H1 (cell line): Measurements from ENCODE around the gene CENPC. TPM values are rescaled to one million over a fixed set of nuclear protein-coding genes. Genes with fewer than 3 reads are reported as not detected.

Source experiments
- CTCF ChIA-PET: fragments of 300-600 bp; sonication (Branson Sonifier 250); formaldehyde crosslinking; loops from one replicate; lab custom pipeline; 2021; ENCODE audit not compliant: partially characterized antibody; lab: Charles Lee
- POLR2A ChIA-PET: fragments of 300-600 bp; sonication (Branson Sonifier 250); formaldehyde crosslinking; loops from one replicate; lab custom pipeline; 2021; ENCODE audit warnings: inconsistent platforms; ENCODE audit not compliant: partially characterized antibody; lab: Charles Lee
- DNase-seq, 2 experiments: peaks; one replicate each; pipeline versions ENCODE4 v3.0.0 to v3.0.0-alpha.2; 2010 to 2022; ENCODE audit warnings: low spot score in 2 of 2, low read depth in 1 of 2, mixed read lengths in 1 of 2
- FAIRE-seq: peaks from 2 replicates; lab custom pipeline; 2011; peaks lifted over from hg19 to GRCh38; lab: Jason Lieb, UNC
- H2AFZ ChIP-seq: 2 replicates; pipeline ENCODE4 v1.8.1; 2012; ENCODE audit warnings: low read length, inconsistent platforms
- H2AK5ac ChIP-seq: 2 replicates; pipeline ENCODE4 v1.6.1; 2013; ENCODE audit warnings: low read depth, low read length
- H2BK120ac ChIP-seq: replicated peaks from 2 replicates; pipeline ENCODE3; 2013; ENCODE audit warnings: low read depth, low read length, inconsistent platforms
- H2BK12ac ChIP-seq: 2 replicates; pipeline ENCODE4 v1.6.1; 2013; ENCODE audit warnings: low read depth, low read length
- H2BK15ac ChIP-seq: 2 replicates; pipeline ENCODE4 v1.6.1; 2013; ENCODE audit warnings: low read length
- H2BK20ac ChIP-seq: 2 replicates; pipeline ENCODE4 v1.6.1; 2013; ENCODE audit warnings: low read length
- H2BK5ac ChIP-seq: 2 replicates; pipeline ENCODE4 v1.6.1; 2013; ENCODE audit warnings: low read depth, low read length
- H3K14ac ChIP-seq: 2 replicates; pipeline ENCODE4 v1.6.1; 2013; ENCODE audit warnings: inconsistent platforms; ENCODE audit not compliant: insufficient read length
- H3K18ac ChIP-seq: 2 replicates; pipeline ENCODE4 v1.6.1; 2013; ENCODE audit warnings: low read length; ENCODE audit errors: extremely low read depth
- H3K23ac ChIP-seq: 2 replicates; pipeline ENCODE4 v1.6.1; 2013; ENCODE audit warnings: inconsistent platforms; ENCODE audit not compliant: insufficient read length
- H3K23me2 ChIP-seq: 2 replicates; pipeline ENCODE4 v1.6.1; 2013; ENCODE audit warnings: low read depth, low read length
- H3K27ac ChIP-seq: 2 replicates; pipeline ENCODE4 v1.6.1; 2011; ENCODE audit warnings: low read depth, low read length, inconsistent platforms
- H3K27me3 ChIP-seq, 4 experiments: replicated peaks in 1 of 4; 1 replicate in 1 of 4; 2 replicates in 3 of 4; pipeline versions ENCODE4 v1.6.1 to v1.8.1; 2011 to 2013; ENCODE audit warnings: low read length in 3 of 4, mild to moderate bottlenecking in 3 of 4, inconsistent platforms in 2 of 4, mixed read lengths in 2 of 4, moderate library complexity in 1 of 4; ENCODE audit not compliant: control insufficient read depth in 3 of 4, insufficient read depth in 3 of 4; ENCODE audit errors: extremely low read depth in 1 of 4
- H3K36me3 ChIP-seq, 4 experiments: 2 replicates each; pipeline versions ENCODE4 v1.6.1 to v1.8.1; 2011 to 2013; ENCODE audit warnings: mild to moderate bottlenecking in 4 of 4, low read length in 3 of 4, moderate library complexity in 2 of 4, control low read depth in 1 of 4, inconsistent platforms in 1 of 4; ENCODE audit not compliant: insufficient read depth in 4 of 4, control insufficient read depth in 2 of 4
- H3K4ac ChIP-seq: replicated peaks from 2 replicates; pipeline ENCODE3; 2013; ENCODE audit warnings: low read length, low read depth, mixed read lengths, inconsistent platforms; ENCODE audit not compliant: insufficient read length
- H3K4me1 ChIP-seq, 4 experiments: replicated peaks in 1 of 4; 1 replicate in 1 of 4; 2 replicates in 3 of 4; pipeline versions ENCODE4 v1.6.1 to v1.8.1; 2011 to 2013; ENCODE audit warnings: low read length in 3 of 4, inconsistent platforms in 2 of 4, mixed read lengths in 1 of 4; ENCODE audit not compliant: insufficient read depth in 4 of 4, control insufficient read depth in 3 of 4
- H3K4me2 ChIP-seq, 2 experiments: 2 replicates each; pipeline versions ENCODE4 v1.6.1 to v1.8.1; 2011 to 2013; ENCODE audit warnings: low read depth in 2 of 2, low read length in 2 of 2, control low read depth in 1 of 2, inconsistent platforms in 1 of 2, mild to moderate bottlenecking in 1 of 2; ENCODE audit not compliant: insufficient read depth in 1 of 2
- H3K4me3 ChIP-seq, 4 experiments: fragments of 200-600, 300-600 bp in 1 of 4; sonication (generic), shearing (Covaris generic), sonication (Bioruptor Twin) in 1 of 4; 2 replicates each; pipeline versions ENCODE4 v1.5.1 to v1.8.1; 2011 to 2016; ENCODE audit warnings: low read length in 4 of 4, low read depth in 3 of 4, control low read depth in 2 of 4, inconsistent platforms in 2 of 4, mild to moderate bottlenecking in 2 of 4, mixed read lengths in 1 of 4, moderate library complexity in 1 of 4; ENCODE audit not compliant: insufficient read depth in 2 of 4; ENCODE audit errors: extremely low read depth in 1 of 4
- H3K56ac ChIP-seq: replicated peaks from 2 replicates; pipeline ENCODE3; 2013; ENCODE audit warnings: low read depth, mild to moderate bottlenecking, mixed read lengths, low read length, inconsistent platforms; ENCODE audit not compliant: insufficient read length
- H3K79me1 ChIP-seq: 2 replicates; pipeline ENCODE4 v1.6.1; 2013; ENCODE audit warnings: low read depth, low read length, control low read depth
- H3K79me2 ChIP-seq, 2 experiments: 2 replicates each; pipeline versions ENCODE4 v1.6.1 to v1.8.1; 2012 to 2013; ENCODE audit warnings: low read length in 2 of 2, mild to moderate bottlenecking in 2 of 2, inconsistent platforms in 1 of 2; ENCODE audit not compliant: insufficient read depth in 2 of 2, control insufficient read depth in 1 of 2
- H3K9ac ChIP-seq, 4 experiments: replicated peaks in 1 of 4; 1 replicate in 1 of 4; 2 replicates in 3 of 4; pipeline versions ENCODE4 v1.6.1 to v1.8.1; 2011 to 2013; ENCODE audit warnings: low read depth in 3 of 4, low read length in 3 of 4, control low read depth in 2 of 4, mild to moderate bottlenecking in 2 of 4, moderate library complexity in 2 of 4, inconsistent platforms in 1 of 4; ENCODE audit errors: extremely low read depth in 1 of 4
- H3K9me3 ChIP-seq, 2 experiments: 2 replicates each; pipeline versions ENCODE4 v1.6.1 to v1.8.1; 2012 to 2013; ENCODE audit warnings: mild to moderate bottlenecking in 2 of 2, moderate library complexity in 2 of 2, control low read depth in 1 of 2, inconsistent platforms in 1 of 2, low read depth in 1 of 2, low read length in 1 of 2, mixed read lengths in 1 of 2; ENCODE audit not compliant: insufficient read depth in 2 of 2
- H4K20me1 ChIP-seq, 2 experiments: replicated peaks in 1 of 2; 2 replicates each; pipeline versions ENCODE3 to v1.8.1; 2011 to 2013; ENCODE audit warnings: inconsistent platforms in 2 of 2, low read length in 2 of 2, mild to moderate bottlenecking in 1 of 2; ENCODE audit not compliant: insufficient read depth in 2 of 2, control insufficient read depth in 1 of 2
- H4K5ac ChIP-seq: 2 replicates; pipeline ENCODE4 v1.6.1; 2013; ENCODE audit warnings: low read length, low read depth, mixed read lengths, inconsistent platforms; ENCODE audit not compliant: insufficient read length
- H4K8ac ChIP-seq: 2 replicates; pipeline ENCODE4 v1.8.0; 2013; ENCODE audit warnings: mild to moderate bottlenecking, moderate library complexity, low read length, inconsistent platforms; ENCODE audit not compliant: insufficient read depth; ENCODE audit errors: extremely low read depth
- H4K91ac ChIP-seq: replicated peaks from 2 replicates; pipeline ENCODE3; 2013; ENCODE audit warnings: low read length, mixed read lengths, inconsistent platforms; ENCODE audit not compliant: insufficient read length
- EZH2 ChIP-seq: fragments of 200-600 bp; sonication (generic); IDR thresholded peaks from 2 replicates; pipeline ENCODE4 v1.7.1; 2012; ENCODE audit warnings: low read depth, mild to moderate bottlenecking, moderate library complexity, low read length, inconsistent platforms; ENCODE audit not compliant: severe bottlenecking
- FOSL1 ChIP-seq: IDR thresholded peaks from 2 replicates; pipeline ENCODE4 v1.6.1; 2011; ENCODE audit warnings: mild to moderate bottlenecking, low read depth, low read length, moderate library complexity; ENCODE audit not compliant: insufficient read depth
- SIN3A ChIP-seq, 2 experiments: IDR thresholded peaks in 1 of 2; conservative IDR thresholded peaks in 1 of 2; 2 replicates each; pipeline ENCODE4 v1.6.1; 2011 to 2012; ENCODE audit warnings: low read length in 2 of 2, improper control_type of control experiment in 1 of 2, low read depth in 1 of 2, mild to moderate bottlenecking in 1 of 2
- SRF ChIP-seq: IDR thresholded peaks from 2 replicates; pipeline ENCODE4 v1.6.1; 2011; ENCODE audit warnings: mild to moderate bottlenecking, low read depth, low read length, moderate library complexity
- WGBS, 2 experiments: shearing (Covaris generic) in 1 of 2; methylation state at CpG; one replicate each; pipeline versions ENCODE4 v1.1.6 to v1.1.7; 2013 to 2015; ENCODE audit warnings: low lambda C conversion rate in 2 of 2, mixed read lengths in 2 of 2, inconsistent platforms in 1 of 2, low coverage in 1 of 2, missing lambda C conversion rate in 1 of 2; ENCODE audit not compliant: insufficient replicate concordance in 2 of 2, insufficient coverage in 1 of 2, insufficient read length in 1 of 2; ENCODE audit errors: extremely low coverage in 1 of 2, missing lambda C conversion rate in 1 of 2; 5-methylcytosine and 5-hydroxymethylcytosine counted together
- polyA plus RNA-seq, 7 experiments: library from polyadenylated mRNA; depleted of rRNA in 3 of 7; stranded (reverse) in 5 of 7; unstranded in 2 of 7; fragments of >200 nt in 5 of 7; fragments of 200-250 nt in 2 of 7; gene quantifications; 1 replicate in 5 of 7; 2 replicates in 1 of 7; 4 replicates in 1 of 7; pipeline versions ENCODE4 v1.2.1 to v1.2.3, GENCODE V29; 2011 to 2013; ENCODE audit warnings: missing spikeins in 2 of 7, mixed read lengths in 2 of 7
- total RNA-seq: library from RNA; stranded (reverse); fragmentation: NEBNext Ultra II Directional; extraction: Animal tissue kit (Norgen Biotek cat#: 25700); gene quantifications from 2 replicates; pipeline ENCODE4 v1.2.1, GENCODE V29; 2021

Gene CENPC
- total and polyA plus RNA-seq, 2 of the 8 experiments (the other 6 are each of a cell fraction or from before 2014, with no cell fraction given), result 2.8 to 15.7 TPM

DNA sequence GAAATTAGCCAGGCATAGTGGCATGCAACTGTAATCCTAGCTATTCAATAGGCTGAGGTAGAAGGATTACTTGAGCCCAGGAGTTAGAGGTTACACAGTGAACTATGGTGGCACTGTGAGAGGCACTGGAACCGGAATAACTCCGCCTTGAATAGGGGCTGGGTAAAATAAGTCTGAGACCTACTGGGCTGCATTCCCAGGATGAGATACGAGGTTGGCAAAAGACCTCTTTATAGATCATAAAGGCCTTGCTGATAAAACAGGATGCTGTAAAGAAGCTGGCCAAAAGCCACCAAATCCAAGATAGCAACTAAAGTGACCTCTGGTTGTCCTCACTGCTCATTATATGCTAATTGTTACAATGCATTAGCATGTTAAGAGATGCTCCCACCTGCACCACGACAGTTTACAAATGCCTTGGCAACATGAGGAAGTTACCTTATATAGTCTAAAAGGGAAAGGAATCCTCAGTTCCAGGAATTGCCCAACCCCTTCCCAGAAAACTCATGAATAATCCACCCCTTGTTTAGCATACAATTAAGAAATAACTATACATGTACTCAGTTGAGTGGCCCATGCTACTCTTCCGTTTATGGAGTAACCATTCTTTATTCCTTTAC lies 88.6 kb downstream of the CENPC start:
- no peaks in the 10 kb centered on the region for H3K4me1 ChIP-seq
- no peak overlapping the region for H2AFZ ChIP-seq
- H2BK12ac ChIP-seq, result no peak overlapping the region
- no peak overlapping the region for H3K56ac ChIP-seq
- ChIA-PET CTCF (interaction anchor here (0.6 kb wide), 1 partner anchor 132 kb away, joined by 3 read pairs; no protein-coding TSS in a partner anchor), POLR2A (interaction anchor here (0.7 kb wide), 1 partner anchor 14 kb away, joined by 3 read pairs; no protein-coding TSS in a partner anchor)
- H3K79me1 ChIP-seq, result no peaks in the 10 kb centered on the region
- TF ChIP-seq SRF (peak; percentile 58), FOSL1 (no peak), SIN3A (conservative IDR thresholded peaks at IDR 0.05 in 1 of 2, IDR thresholded peaks at IDR 0.05 in 1 of 2; ENCODE audit: low read depth in 1 of 2, low read length in 2 of 2) (no peak), EZH2 (no peak)
- H3K23ac ChIP-seq, result no peak overlapping the region
- H3K27ac ChIP-seq, result no peak overlapping the region
- H2BK15ac ChIP-seq, result no peak overlapping the region
- no peak overlapping the region for H3K4me2 ChIP-seq
- H2BK20ac ChIP-seq, result no peak overlapping the region
- no peak overlapping the region for H3K9ac ChIP-seq
- H3K27me3 ChIP-seq, result no peaks in the 10 kb centered on the region
- no peaks in the 10 kb centered on the region for H4K20me1 ChIP-seq
- H3K18ac ChIP-seq, result no peak overlapping the region
- FAIRE-seq, result no peak
- no peak for DNase-seq
- H3K14ac ChIP-seq, result no peak overlapping the region
- H2BK5ac ChIP-seq, result no peak overlapping the region
- H4K8ac ChIP-seq, result no peak overlapping the region
- no peak overlapping the region for H3K4ac ChIP-seq
- 89% methylated on average over 5 of the region's 5 CpGs; no CpG with 5 or more reads in 1 of the 2 experiments for WGBS, 2 experiments
- peaks cover 0 to 4% of the 10 kb centered on the region in 2 experiments; a peak in 1 of 4 replicates for H3K9me3 ChIP-seq
- H4K5ac ChIP-seq, result no peak overlapping the region
- H2BK120ac ChIP-seq, result no peak overlapping the region
- H2AK5ac ChIP-seq, result no peak overlapping the region
- no peaks in the 10 kb centered on the region for H3K79me2 ChIP-seq
- peaks cover 0 to 4% (median 2%) of the 10 kb centered on the region in 4 experiments; a peak in 3 of 8 replicates for H3K36me3 ChIP-seq
- no peak overlapping the region for H3K4me3 ChIP-seq
- H4K91ac ChIP-seq, result no peak overlapping the region
- no peaks in the 10 kb centered on the region; the same call in 1 of the 2 replicates for H3K23me2 ChIP-seq
